ENCODE results near the gene TRIM2. TPM values are rescaled to one million over a fixed set of nuclear protein-coding genes. Genes with fewer than 3 reads are reported as not detected.
"Not testable (repeated sequence)": the region's sequence is repeated elsewhere in the genome, so short reads cannot be mapped to it uniquely, and the experiment has no call there.

TRIM2 gene
- total RNA-seq = 14.7 TPM
- long read RNA-seq, partial matches to known transcripts = 5 of 5 reads
- long read RNA-seq, other reads (novel, unspliced or antisense) = 0 of 5 reads

DNA sequence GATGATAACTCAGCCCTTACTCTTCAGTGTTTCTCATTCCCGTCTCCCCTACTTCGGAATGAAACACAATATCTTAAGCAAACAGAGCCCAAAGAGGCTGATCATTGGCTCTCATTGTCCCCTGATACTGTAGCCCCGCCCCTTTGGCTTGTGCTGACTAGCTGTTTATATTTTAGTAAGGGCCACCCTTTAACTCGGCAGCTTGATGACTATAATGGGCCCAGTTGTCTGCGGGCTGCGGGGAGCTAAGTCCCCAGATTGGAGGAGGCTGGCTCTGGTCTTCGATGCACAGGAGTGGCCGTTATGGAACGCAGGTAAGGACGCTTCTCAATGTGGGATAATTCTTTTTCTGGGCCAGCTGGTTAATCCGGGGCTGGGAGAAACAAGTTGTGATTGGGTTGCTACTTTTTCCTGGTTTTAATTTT is at the start of gene TRIM2:
Gene TRIM2, plus strand, starts transcription at position 197 of the 425 bp plus-strand sequence. Its CDS starts 88 bp downstream, at position 285.
- peak; percentile 91 for ATAC-seq
- peak; percentile 83 for DNase-seq (ENCODE audit: missing footprints)
- intact Hi-C loops (cut with DNase I) = loop anchor here (10.0 kb wide), 1 partner anchor 59 kb away; no protein-coding TSS in a partner anchor

DNA sequence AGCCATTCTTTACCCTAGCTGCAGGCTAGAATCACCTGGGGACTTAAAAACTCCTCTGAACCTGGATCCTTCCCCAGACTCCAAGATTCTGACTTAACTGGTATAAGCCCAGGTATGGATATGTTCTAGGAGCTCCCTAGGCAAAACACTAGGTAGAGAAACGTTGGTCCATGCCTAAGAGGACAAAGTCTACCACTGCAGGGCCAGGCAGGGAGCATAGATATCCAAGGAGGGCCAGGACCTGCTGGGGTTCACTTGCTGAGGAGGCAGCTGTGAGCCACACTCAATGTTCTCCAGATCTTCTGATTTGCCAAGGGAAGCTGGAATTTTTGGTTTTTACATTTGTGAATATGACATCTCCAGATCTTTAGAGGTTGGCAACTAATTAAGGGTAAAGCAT is 48.6 kb upstream of the TRIM2 start:
- DNase-seq (ENCODE audit: missing footprints) = no peak
- intact Hi-C loops (cut with DNase I) = no loop called here
- no peak for ATAC-seq

DNA sequence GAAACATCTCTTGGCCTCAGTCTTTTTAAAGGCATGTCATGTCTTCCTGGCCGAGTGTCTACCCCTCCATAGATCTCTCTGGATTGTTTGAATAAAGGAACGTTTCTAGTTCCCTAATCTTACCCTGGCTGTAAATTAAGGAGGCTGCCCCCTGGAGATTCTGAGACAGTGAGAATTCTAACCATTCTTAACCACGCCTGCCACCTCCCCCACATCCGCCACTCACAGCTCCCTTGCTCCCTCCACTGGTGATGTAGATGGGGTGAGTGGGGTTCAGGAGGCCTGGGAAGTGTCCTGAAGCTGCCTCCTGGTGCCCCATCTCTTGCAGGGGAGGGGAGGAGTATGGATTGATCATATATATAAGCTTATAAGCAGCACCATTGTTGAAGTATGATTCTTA is 48.0 kb upstream of the TRIM2 start:
- DNase-seq (ENCODE audit: missing footprints) (no peak), ATAC-seq (no peak)
- intact Hi-C loops (cut with DNase I) = no loop called here

DNA sequence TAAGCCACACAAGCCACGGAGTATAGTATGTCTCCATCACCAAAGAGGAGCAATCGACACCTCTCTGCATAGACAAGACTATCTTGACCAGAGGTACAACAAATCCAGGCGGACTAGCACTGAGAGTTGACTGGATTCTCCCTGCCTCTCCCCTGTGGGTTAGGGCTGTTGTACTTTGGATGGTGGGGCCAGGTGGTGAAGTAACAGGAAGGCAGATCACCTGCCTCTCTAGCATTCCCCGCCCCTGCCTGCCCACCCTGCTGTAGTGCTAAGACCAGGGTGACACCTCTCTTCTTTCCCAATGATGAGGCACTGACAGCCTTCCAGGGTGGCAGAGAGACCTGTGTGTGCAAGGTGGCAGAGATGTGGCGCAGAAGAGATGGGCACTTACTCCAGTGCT is 47.5 kb upstream of the TRIM2 start:
- intact Hi-C loops (cut with DNase I) = no loop called here
- ATAC-seq (no peak), DNase-seq (ENCODE audit: missing footprints) (no peak)

DNA sequence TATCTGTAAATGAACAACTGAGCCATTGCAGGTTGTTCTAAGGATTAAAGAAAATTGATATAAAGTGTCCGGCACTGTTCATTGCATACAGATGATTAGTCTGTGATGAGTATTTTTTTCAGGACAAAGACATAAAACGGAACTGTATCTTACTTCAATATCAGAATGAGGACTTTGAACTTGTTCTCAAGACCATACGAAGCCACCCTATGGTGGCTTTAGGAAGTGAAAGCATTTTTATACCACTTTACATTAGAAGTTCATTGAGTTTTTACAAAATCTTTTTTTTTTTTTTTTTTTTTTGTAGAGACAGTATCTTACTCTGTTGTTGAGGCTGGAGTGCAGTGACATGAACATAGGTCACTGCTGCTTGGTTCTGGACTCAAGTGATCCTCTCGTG is 45.2 kb upstream of the TRIM2 start:
- intact Hi-C loops (cut with DNase I) = no loop called here
- ATAC-seq (no peak), DNase-seq (ENCODE audit: missing footprints) (no peak)

DNA sequence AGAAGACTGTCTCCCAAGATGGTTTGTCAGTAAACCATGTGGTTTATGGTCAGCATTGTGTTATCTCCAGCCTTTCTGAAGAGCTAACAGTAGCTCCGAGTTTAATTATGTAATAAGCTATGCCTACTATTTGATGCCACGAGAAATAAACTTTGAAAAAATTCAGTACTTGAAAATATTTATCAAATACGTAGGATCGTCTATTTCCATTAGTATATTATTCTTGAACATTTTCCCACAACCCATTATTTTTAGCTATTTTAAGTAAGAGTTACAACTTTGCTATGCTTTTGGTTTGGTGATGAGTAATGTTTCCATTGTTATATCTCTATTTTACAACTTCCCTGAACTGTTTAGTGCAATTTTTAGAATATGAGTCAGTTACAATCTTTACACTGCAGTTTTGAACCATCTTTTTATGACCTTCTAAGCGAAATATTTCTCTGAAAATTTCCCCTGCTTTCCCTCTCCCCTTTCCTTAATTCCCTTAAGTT is 44.5 kb upstream of the TRIM2 start:
- ATAC-seq (no peak), DNase-seq (ENCODE audit: missing footprints) (no peak)
- intact Hi-C loops (cut with DNase I) = no loop called here

DNA sequence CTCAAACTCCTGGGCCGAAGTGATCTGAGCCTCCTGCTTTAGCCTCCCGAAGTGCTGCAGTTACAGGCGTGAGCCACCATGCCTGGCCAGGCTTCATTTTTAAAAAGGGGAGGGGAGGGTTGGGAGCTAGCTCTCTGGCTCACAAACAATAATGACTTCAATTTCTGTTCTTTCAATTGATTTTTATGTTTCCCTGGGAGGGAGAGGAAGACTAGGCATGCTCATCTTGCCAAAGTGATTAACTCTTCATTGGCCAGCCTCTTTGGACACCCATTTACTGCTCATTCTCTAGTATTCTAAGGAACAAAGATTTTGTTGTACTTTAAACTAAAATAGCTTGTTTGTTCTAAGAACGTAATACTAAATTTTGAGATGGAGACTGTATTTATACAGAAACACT is 43.4 kb upstream of the TRIM2 start:
- intact Hi-C loops (cut with DNase I) = no loop called here
- ATAC-seq (no peak), DNase-seq (ENCODE audit: missing footprints) (no peak)

DNA sequence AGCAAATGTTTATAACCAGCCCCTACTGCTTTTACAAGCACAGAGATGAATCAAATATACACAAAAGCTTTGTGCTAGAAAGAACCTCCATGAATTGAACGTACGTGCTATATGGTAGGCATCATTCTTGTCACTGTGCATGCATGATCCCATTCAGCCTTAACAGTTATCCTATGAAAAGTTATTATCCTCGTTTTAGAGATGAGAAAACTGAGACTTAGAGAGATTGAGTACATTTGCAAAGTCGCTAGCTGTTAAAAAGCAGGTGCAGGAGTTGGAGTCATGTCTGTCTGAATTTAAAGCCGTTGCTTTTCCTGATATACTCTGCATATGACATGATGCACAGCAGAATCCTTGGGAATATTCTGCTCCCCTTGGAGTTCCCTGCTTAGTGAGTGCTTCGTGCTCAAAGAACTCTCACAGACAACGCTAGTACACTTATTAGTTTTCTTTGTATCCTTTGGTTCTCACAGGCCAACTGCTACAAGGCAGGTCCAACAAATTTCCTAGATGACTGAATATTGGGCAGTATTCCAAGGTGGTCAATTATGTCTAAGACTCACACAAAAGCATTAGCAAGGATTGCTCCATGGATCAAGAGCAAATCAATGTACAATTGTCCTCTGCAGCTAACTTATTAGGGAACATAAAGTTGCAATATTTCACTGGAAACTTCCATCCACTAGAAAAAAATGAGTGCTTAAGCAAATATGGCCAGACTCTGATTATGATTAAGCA is 42.8 kb upstream of the TRIM2 start:
- DNase-seq (ENCODE audit: missing footprints) (no peak), ATAC-seq (no peak)
- intact Hi-C loops (cut with DNase I) = no loop called here

DNA sequence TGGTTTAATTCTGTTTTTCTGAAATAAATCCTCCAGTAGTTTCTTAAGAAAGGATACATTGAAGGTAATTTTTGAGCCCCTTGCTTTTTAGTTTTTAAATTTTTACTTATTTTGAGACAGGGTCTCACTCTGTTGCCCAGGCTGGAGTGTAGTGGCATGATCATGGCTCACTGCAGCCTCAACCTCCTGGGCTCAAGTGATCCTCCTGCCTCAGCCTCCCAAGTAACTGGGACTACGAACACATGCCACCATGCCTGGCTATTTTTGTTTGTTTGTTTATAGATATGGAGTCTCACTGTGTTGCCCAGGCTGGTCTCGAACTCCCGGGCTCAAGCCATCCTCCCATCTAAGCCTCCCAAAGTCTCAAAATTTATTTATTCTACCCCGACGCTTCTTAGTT is 39.0 kb upstream of the TRIM2 start:
- ATAC-seq; DNase-seq (ENCODE audit: missing footprints); intact Hi-C loops (cut with DNase I): not testable (repeated sequence)

DNA sequence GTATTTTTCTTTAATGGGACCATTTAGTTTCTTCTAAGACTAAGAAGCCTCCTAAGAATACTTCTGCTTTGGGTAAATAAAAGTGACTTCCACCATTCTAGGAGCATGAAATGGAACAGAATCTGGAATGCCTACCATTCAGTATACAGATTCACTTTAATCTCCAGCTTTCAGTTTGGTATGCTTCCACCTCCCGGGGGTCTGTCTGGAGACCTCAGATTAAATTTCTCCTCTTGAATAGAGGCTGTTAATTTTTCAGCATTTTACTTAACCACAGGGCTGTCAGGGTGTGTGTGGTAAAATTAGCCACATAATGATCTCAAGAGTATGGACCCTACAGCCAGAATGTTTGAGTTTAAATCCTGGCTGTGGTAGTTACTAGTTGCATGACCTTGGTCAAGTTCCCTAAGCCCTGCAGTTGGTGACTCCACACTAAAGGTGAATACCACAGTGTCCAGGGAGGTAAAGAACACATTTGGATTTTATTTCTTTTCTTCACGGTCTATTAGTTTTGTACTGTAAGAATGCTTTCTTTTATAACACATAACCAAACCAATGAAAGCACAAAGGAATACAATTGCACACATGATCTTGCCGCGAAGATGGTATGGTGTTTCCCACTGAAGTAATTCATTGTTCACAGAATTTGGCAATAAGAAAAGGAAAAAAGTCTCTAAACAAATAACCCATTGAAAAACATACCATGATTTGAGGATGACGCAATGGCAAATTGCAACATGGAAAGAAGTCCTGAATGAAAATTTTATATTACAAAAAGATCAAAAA is 37.3 kb upstream of the TRIM2 start:
- no peak for DNase-seq (ENCODE audit: missing footprints)
- ATAC-seq = no peak
- intact Hi-C loops (cut with DNase I) = no loop called here

DNA sequence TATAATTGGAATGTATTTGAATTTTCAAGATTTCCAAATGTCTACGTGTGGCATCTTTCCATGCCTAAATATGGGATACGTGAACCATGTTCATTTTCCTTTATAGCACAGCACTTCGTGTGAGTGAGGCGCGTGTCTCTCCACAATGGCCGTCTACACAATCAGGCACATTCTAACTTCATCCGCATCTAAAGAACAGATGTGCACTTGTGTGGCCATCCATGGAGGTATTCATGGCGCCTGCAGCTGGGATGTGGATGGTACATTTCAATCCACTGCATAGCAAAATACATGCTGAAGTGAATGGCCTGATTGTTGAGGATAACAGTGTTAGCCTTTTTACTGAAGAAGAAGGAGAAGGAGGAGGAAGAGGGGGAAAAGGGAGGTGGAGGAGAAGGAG is 34.5 kb upstream of the TRIM2 start:
- intact Hi-C loops (cut with DNase I) = no loop called here
- ATAC-seq = no peak

DNA sequence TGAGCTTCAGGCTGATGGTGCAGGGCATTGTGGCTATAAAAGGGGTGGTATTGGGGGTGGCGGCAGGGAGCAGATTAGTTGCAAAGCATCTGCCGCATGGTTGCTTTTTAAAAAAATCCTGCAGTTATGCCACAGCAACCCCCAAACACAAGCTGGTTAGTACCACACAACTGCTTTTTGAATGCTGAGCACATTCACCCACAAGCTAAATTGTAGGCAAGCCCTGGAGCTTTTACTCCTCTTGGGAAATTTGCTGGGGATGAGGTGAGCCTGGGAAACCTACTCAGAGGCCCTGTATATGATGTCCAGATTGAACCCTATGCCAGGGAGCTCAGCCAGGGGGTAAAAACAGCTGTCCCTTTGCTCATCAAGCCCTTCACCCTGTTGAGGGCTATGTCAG is 33.8 kb upstream of the TRIM2 start:
- intact Hi-C loops (cut with DNase I) = no loop called here
- ATAC-seq (no peak), DNase-seq (ENCODE audit: missing footprints) (no peak)

More for the DNA sequence above, 34.5 kb upstream of the TRIM2 start:
- no peak for DNase-seq (ENCODE audit: missing footprints)

DNA sequence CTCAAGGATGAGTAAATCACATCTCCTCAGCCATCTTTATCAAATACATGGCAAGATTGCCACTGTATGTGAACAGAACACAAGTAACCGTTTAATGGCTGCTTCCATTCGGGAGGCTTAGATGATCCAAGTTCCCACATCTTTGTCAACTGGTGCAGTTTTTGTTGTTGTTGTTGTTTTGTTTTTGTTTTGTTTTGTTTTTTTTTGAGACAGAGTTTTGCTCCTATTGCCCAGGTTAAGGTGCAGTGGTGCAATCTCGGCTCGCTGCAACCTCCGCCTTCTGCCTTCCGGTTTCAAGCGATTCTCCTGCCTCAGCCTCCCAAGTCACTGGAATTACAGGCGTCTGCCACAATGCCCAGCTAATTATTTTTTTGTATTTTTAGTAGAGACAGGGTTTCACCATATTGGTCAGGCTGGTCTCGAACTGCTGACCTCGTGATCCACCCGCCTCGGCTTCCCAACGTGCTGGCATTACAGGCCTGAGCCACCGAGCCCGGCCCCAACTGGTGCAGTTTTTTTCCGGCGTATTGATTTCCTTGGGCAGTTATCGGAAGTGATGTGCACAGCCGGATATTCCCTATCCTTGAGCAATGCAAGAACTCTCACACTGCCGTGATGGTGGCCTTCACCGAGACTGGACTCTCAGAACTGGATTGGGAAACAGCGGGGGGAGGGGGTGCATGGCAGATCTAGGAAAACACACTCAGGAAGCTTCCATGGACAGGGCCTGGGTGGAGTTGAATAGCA is 29.2 kb upstream of the TRIM2 start:
- intact Hi-C loops (cut with DNase I) = no loop called here

DNA sequence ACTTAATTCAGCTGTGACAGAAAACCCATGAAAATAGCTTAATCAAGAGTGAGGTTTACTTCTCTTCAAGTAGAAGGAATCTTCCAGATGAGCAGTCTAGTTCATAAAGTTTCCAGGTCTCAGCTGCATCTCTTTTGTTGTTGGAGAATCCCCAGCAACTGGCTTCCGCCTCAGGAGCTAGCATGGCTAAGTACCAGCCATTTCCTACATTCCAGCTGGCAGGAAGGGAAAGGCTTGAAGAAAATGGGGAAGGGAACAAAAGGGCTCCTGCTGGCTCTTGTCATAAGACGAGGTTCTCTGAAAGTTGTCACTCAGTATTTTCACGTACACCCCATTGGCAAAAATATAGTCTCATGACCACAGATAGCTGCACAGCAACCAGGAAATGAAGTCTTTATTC is 27.3 kb upstream of the TRIM2 start:
- ATAC-seq (no peak), DNase-seq (ENCODE audit: missing footprints) (no peak)
- intact Hi-C loops (cut with DNase I) = no loop called here

More for the DNA sequence above, 29.2 kb upstream of the TRIM2 start:
- DNase-seq (ENCODE audit: missing footprints) (no peak), ATAC-seq (no peak)

DNA sequence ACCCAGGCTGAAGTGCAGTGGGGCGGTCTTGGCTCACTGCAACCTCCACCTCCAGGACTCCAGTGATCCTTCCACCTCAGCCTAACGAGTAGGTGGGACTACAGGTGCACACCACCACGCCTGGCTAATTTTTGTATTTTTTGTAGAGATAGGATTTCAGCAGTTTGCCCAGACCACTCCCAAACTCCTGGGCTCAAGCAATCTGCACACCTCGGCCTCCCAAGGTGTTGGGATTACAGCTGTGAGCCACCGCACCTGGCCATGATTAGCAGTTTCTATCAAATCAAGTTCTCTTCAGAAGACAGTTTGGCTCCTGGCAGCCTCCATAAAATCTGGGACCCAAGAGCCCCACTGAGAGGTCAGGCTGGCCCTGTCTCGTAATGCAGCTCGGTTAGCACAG is 26.4 kb upstream of the TRIM2 start:
- DNase-seq (ENCODE audit: missing footprints) (no peak), ATAC-seq (no peak)
- intact Hi-C loops (cut with DNase I) = no loop called here

DNA sequence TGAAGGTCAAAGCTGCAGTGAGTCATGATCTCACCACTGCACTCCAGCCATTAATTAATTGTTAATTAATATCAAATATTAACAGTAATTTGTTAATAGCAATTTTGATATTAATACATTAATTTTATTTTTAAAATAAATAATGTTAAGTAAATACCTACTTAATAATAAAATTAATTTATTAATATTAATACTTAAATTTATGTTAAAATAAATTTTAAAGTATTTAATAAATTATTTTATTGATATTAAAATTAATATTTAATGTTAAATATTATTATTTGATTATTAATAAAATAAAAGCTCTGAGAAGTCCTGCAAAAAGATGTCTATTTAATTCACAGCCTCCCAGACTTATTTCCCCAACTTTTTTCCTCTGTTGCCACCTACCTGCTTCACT is 25.1 kb upstream of the TRIM2 start:
- intact Hi-C loops (cut with DNase I) = no loop called here
- DNase-seq (ENCODE audit: missing footprints) (no peak), ATAC-seq (no peak)

DNA sequence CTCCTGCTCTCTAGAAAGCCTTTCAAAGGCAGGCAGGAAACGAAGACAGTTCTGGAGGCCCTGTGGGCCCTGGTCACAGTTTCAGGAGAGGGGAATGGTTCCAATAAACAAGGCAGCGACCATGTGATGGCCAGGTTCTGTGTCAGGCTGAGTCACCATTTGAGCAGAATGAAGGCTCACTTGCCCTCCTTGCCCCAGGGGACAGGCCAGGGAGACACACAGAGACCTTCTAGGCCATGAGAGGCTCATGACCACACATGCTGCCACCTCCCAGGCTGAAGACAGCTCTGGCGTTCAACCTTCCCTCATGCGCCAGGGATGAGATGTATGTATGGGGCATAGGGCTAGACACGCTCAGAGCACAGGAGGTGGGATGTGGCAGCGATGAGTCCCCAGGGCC is 22.9 kb upstream of the TRIM2 start:
- DNase-seq (ENCODE audit: missing footprints) (no peak), ATAC-seq (no peak)
- intact Hi-C loops (cut with DNase I) = no loop called here

DNA sequence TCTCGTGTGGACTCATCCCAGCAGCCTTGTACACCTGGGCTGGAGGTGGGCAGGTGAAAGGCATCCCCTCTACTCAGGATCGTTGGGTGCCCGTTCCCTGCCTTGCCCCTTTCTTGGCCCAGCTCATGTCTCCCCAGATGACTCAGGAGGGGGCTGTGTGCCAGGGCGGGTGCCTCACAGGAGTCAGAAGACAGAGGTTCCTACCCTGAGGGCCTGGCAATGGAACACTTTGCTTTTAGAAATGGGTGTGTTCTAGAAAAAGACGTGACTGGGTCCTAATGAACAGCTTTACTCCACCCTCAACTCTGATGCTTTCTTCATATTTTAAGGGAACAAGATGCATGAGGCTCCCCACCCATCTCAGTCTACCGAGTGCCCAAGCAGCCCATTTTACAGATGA is 22.5 kb upstream of the TRIM2 start:
- ATAC-seq (no peak), DNase-seq (ENCODE audit: missing footprints) (no peak)
- intact Hi-C loops (cut with DNase I) = no loop called here

DNA sequence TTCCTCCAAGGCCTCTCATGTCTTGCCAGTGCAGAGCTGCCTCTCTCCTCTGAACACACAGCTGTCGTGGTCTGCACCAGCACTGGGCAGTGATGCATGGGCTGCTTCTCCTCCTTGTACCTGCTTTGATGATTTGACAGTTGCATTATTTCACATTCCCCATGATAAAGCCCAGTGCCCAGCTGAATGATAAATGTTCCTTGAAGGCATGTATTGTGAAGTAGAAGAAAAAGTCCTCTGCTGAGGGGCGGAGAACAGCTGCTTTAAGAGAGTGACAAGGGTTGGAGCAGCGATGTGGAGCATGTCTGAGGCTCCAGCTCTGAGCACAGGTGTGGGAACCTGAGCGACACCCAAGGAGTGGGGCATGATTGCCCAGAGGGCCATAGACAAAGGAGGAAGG is 21.1 kb upstream of the TRIM2 start:
- ATAC-seq (no peak), DNase-seq (ENCODE audit: missing footprints) (no peak)
- intact Hi-C loops (cut with DNase I) = no loop called here

All from Right ventricle myocardium inferior (tissue), 1 donor.